ENCODE data around the gene LGALS9B.
"Not testable (repeated sequence)": the region's sequence is repeated elsewhere in the genome, so short reads cannot be mapped to it uniquely, and the experiment has no call there.

LGALS9B gene

DNA sequence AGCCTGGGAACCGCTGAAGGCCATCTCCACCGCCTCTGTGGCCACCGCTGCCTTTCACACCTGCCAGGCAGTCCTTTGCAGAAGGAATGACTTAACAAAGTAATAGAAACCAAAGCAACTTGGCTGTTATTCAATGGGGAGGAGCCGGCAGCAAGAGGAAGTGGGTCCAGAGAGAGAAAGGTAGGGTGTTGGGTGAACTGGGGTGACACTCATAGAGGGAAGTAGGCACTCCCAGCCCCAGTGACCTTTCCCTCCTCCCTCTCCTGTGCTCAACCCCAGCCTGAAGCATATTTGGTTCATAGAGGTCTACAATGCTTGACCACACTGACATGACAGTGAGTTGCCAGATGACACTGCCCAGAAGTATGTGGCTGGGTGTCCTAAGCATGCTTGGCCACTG is at the start of gene LGALS9B:
TSS of gene LGALS9B (minus strand) at position 93 of the 400 bp plus-strand sequence. CDS start at position 24, 69 bp downstream.
- DNase-seq (ENCODE audit: low spot score) = not testable (repeated sequence)

GRCh38 chr17:20516986-20517385 is 49.6 kb upstream of the LGALS9B start:
- DNase-seq (ENCODE audit: low spot score) = not testable (repeated sequence)

DNA sequence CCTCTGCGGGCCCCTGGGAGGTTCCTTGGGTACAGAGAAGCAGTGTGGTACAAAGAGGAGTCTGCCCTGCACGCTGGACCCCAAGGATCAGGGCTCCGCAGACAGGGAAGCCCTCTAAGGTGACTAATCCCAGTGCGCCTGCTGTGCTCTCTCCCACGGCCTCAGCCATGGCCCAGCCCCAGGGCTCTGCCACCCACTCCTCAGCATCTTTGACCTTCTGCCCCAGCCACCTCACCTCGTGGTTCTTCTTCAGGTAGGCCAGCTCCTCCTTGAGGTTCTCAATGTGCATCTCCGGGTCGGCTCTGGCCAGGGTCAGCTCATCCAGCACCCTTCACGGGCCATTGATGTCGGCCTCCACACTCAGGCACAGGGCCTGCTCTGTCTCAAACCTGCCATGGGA is 47.8 kb upstream of the LGALS9B start:
- not testable (repeated sequence) for DNase-seq (ENCODE audit: low spot score)

DNA sequence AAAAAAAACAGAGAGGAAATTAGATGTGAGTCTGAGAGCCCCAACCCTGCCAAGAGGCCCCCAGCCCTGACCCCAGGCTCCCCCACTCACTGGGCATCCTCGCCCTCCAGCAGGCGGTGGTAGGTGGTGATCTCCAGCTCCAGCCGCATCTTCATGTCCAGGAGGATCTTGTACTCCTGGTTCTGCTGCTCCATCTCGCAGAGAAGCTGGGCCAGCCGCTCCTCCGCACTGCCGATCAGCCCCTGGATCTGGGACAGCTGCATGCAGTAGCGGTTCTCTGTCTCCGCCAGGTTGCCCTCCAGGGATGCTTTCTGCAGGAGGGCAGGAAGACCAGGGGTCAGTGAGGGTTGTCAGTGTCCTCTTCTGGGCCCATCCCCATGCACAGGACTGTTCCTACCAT is 46.2 kb upstream of the LGALS9B start:
- DNase-seq (ENCODE audit: low spot score) = not testable (repeated sequence)

GRCh38 chr17:20512378-20512777 is 45.0 kb upstream of the LGALS9B start:
- not testable (repeated sequence) for DNase-seq (ENCODE audit: low spot score)

DNA sequence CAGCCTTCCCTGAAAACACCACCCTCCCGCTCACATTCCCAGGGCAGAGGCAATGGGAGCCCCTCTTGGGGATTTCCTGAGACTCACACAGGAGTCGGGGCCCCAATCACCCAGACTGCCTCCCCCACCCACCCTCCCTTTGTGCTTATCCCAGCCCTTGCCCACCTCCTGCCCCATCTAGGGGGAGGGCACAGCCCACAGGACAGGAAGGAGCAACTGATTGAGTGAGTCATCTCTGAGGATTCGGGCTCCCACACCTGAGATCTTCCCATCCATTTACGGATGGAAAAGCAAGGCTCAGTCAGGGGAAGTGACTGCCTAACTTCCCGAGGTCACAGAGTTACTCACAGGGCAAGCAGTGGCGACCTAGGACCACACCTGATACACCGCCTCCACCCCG is 44.4 kb upstream of the LGALS9B start:
- DNase-seq (ENCODE audit: low spot score) = not testable (repeated sequence)

- not testable (repeated sequence) for DNase-seq (ENCODE audit: low spot score)
Observed at GRCh38 chr17:20505333-20505732, 38.0 kb upstream of the LGALS9B start.

DNA sequence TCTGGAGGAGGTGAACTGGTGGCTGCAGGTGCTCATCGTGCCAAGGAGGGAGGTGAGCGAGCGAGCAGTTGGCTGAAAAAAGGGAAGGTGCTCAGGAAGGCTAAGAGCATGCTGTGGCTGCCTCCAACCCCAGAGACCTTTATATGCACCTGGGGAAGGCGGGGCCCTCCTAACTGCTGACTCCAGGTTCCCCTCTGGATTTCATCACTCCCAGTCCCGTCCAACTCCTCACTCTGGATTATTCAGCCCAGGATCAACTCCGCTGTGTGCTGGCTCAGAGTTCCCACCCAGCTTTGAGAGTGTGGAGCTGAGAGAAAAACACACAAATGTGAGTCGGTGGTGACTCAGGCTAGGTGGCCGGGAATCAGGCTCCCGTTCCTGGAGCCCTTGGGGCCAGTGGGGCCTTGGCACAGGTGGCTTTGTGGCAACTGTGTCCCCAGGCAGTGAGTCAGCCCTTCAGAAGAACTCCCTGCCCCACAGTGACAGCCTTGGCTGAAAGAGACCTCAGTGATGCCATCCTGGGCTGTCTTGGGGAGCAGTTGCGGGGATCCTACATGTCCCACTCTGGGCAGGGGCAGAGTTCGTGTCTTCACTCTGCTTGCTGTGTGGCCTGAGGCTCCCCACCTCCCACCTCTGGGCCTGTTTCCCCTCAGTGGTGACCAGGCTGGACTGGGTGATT is 37.2 kb upstream of the LGALS9B start:
- DNase-seq (ENCODE audit: low spot score) = not testable (repeated sequence)

- not testable (repeated sequence) for DNase-seq (ENCODE audit: low spot score)
Observed at GRCh38 chr17:20501896-20502295, 34.6 kb upstream of the LGALS9B start.

DNA sequence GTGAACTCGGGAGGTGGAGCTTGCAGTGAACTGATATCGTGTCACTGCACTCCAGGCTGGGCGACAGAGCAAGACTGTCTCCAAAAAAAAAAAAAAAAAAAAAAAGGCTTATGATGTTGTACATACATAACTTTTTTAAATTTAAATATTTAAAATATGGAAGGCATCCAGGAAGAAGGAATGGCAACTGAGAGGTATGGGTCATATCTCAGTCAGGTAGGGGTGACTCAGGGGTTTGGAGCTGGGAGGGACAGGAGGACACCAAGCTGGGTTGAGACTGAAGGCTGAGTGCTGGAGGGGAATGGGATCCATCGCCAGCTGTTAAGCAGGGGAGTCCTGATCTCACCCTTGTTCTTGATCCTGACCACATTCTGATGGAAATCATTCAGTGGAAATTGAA is 33.0 kb upstream of the LGALS9B start:
- not testable (repeated sequence) for DNase-seq (ENCODE audit: low spot score)

DNA sequence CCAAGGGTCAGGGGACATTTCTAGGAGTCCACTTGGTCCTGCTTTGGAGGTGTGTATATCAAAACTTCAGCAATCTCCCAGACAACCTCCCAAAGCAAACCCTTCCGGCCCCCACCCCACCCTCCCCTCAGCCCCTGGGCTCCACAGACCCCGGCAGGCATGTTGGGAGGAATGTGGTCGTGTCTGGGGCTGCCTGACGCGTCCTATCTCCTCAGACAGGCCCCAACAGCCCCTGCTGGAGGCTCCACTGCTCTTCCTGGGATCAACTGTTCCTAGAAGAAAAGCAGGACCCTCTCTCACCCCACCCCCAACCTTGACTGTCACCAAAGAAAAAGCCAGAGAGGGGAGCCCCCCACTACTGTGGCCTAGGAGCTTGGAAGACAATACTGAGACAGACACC is 28.1 kb upstream of the LGALS9B start:
- DNase-seq (ENCODE audit: low spot score) = not testable (repeated sequence)

DNA sequence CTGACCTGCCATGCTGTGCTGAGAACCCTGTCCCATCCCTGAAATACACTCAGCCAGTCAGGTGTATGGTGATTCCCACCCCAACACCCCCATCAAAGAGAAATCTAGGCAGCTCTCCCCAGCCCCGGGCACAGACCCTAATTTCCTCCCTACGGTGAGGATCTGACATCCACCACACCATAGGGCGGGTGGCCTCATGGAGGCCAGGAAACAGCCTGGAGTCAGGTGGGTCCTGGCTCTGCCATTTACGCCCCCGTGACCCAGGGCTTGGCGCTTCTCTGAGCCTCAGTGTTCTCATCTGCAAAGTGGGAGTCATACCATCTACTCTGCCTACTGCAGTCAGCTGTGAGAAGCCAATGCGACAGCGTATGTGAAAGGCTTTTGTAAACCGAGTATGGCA is 27.4 kb upstream of the LGALS9B start:
- DNase-seq (ENCODE audit: low spot score) = not testable (repeated sequence)

- not testable (repeated sequence) for DNase-seq (ENCODE audit: low spot score)
Observed at GRCh38 chr17:20494147-20494546, 26.8 kb upstream of the LGALS9B start.

- DNase-seq (ENCODE audit: low spot score) = not testable (repeated sequence)
Observed at GRCh38 chr17:20492971-20493370, 25.6 kb upstream of the LGALS9B start.

DNA sequence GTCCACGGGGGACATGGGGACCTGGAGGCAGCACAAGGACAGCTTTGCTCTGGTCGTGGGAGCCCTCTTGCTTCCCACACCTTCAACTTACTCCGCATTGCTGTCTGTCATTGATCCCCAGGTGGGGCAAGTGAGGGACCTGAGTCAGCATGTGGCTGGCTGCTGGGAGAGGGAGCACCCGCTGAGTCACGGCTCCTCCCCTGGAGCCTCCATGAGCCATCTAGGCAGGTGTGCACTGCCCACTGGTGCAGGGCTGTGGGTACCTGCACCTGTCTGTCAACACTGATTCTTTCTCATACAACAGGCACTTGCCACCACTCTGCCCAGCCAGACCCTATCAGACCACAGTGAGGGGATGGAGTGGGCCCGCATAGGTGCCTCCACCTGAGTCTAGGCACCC is 24.8 kb upstream of the LGALS9B start:
- DNase-seq (ENCODE audit: low spot score) = not testable (repeated sequence)

- DNase-seq (ENCODE audit: low spot score) = not testable (repeated sequence)
Observed at GRCh38 chr17:20484930-20485329, 17.6 kb upstream of the LGALS9B start.

- DNase-seq (ENCODE audit: low spot score) = not testable (repeated sequence)
Observed at GRCh38 chr17:20479889-20480591, 12.7 kb upstream of the LGALS9B start.

- not testable (repeated sequence) for DNase-seq (ENCODE audit: low spot score)
Observed at GRCh38 chr17:20477398-20478071, 10.2 kb upstream of the LGALS9B start.

GRCh38 chr17:20475137-20475831 is 7.9 kb upstream of the LGALS9B start:
- peak; percentile 0 for DNase-seq (ENCODE audit: low spot score)

DNA sequence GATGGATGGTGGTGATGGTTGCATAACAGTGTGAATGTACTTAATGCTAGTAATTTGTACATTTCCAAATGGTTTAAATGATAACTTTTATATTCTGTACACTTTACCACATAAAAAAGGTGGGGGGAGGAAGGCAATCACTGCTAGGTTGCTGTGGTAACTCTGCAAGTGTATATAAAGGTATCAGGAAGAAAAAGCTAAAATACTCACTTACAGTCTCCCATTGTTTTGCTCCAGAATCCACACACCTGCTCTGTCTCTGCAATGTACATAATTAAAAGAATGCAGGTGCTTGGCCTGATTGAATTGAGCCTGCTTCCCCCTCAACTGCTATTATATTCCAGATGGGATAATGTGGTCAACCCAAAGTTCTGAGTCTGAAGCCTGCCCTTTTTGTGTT is 6.7 kb upstream of the LGALS9B start:
- DNase-seq (ENCODE audit: low spot score) = not testable (repeated sequence)

DNA sequence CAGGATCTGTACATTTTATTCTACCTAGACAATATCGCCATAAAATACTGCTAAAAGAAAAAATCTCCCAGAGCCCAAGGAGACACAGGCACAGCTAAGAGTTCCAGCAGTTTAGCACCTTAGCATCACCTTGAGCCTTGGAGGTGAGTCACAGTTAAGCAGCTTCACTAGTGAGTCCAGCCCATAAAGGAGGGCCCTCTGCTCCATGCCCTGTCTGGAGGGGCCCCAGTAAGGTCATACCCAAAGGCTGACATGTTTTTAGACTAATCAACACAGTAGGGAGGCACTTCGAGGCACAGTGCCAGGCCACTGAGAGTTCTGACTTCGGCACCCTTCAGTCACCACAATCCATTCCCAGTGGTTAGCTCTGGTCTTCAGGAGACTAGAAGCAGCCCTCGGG is 2.6 kb upstream of the LGALS9B start:
- not testable (repeated sequence) for DNase-seq (ENCODE audit: low spot score)

DNA sequence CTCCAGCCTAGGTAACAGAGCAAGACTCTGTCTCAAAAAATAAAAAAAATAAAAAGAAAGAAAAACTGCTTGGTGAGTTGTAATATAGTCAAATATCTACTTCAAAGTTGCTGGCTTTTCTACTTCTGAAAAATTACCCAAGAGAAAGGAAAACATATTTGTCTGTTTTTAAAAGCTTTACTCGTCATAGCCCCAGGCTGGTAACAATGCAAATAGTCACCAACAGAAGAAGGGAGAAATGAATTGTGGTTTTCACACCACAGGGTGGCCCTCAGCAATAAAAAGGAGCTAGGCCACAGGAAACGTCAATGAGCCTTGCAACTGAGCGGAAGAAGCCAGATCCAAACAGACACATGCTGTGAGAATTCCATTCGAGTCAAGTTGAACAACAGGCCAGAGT is 1.8 kb upstream of the LGALS9B start:
- DNase-seq (ENCODE audit: low spot score) = not testable (repeated sequence)

Measured in COLO829 (cell line).